PC-9 (cell line): ENCODE data around the gene FLNB. TPM values are rescaled to one million over a fixed set of nuclear protein-coding genes. Genes with fewer than 3 reads are reported as not detected.

Source experiments
- BruUV-seq: library from RNA; stranded (reverse); fragments of 400-500 nt; replicated peaks from 2 replicates; lab custom pipeline; 2021; lab: Mats Ljungman, UMichigan
- CTCF ChIA-PET: fragments of 300-600 bp; sonication (Branson Sonifier 250); formaldehyde crosslinking; loops from one replicate; lab custom pipeline; 2022; ENCODE audit warnings: antibody characterized with exemption; lab: Charles Lee
- POLR2A ChIA-PET: fragments of 300-600 bp; sonication (Branson Sonifier 250); formaldehyde crosslinking; loops from one replicate; lab custom pipeline; 2022; ENCODE audit warnings: antibody characterized with exemption; ENCODE audit not compliant: unreplicated experiment; lab: Charles Lee
- DNase-seq, 2 experiments: peaks; one replicate each; pipeline versions ENCODE4 v3.0.0 to v3.0.0-alpha.2; 2015 to 2022; ENCODE audit warnings: mixed read lengths in 1 of 2
- H2AFZ ChIP-seq: fragments of 200-600 bp; sonication (generic); 2 replicates; pipeline ENCODE4 v1.8.1; 2017; ENCODE audit warnings: antibody characterized with exemption
- H3F3A ChIP-seq: fragments of 200-600 bp; sonication (generic); 2 replicates; pipeline ENCODE4 v1.8.1; 2017; ENCODE audit warnings: antibody characterized with exemption, mild to moderate bottlenecking, low read depth; ENCODE audit not compliant: insufficient read depth
- H3K27ac ChIP-seq: fragments of 200-600 bp; sonication (generic); 2 replicates; pipeline ENCODE4 v1.6.1; 2016; ENCODE audit warnings: mixed run types
- H3K27me3 ChIP-seq: fragments of 200-600 bp; sonication (generic); 2 replicates; pipeline ENCODE4 v1.6.1; 2016; ENCODE audit warnings: low read depth, mixed run types; ENCODE audit not compliant: insufficient read depth
- H3K36me3 ChIP-seq: fragments of 200-600 bp; sonication (generic); 2 replicates; pipeline ENCODE4 v1.6.1; 2016; ENCODE audit warnings: low read depth, mixed run types
- H3K4me1 ChIP-seq: fragments of 200-600 bp; sonication (generic); replicated peaks from 2 replicates; pipeline ENCODE4 v1.6.1; 2016; ENCODE audit warnings: mixed run types; ENCODE audit not compliant: insufficient read depth
- H3K4me2 ChIP-seq: fragments of 200-600 bp; sonication (generic); 2 replicates; pipeline ENCODE4 v1.6.1; 2017; ENCODE audit warnings: mixed run types
- H3K4me3 ChIP-seq: fragments of 200-600 bp; sonication (generic); 2 replicates; pipeline ENCODE4 v1.6.1; 2016; ENCODE audit warnings: mixed run types
- H3K79me2 ChIP-seq: fragments of 200-600 bp; sonication (generic); 2 replicates; pipeline ENCODE4 v1.6.1; 2017; ENCODE audit warnings: low read depth, mixed run types
- H3K9me2 ChIP-seq: fragments of 200-600 bp; sonication (generic); 2 replicates; pipeline ENCODE4 v1.8.1; 2017; ENCODE audit warnings: mild to moderate bottlenecking; ENCODE audit not compliant: insufficient read depth
- H3K9me3 ChIP-seq: fragments of 200-600 bp; sonication (generic); 2 replicates; pipeline ENCODE4 v1.8.1; 2016; ENCODE audit warnings: low read depth; ENCODE audit not compliant: insufficient read depth
- H4K20me1 ChIP-seq: fragments of 200-600 bp; sonication (generic); 2 replicates; pipeline ENCODE4 v1.8.1; 2017; ENCODE audit not compliant: insufficient read depth
- EZH2 ChIP-seq: fragments of 200-600 bp; sonication (generic); IDR thresholded peaks from 2 replicates; pipeline ENCODE4 v1.8.0; 2017; ENCODE audit warnings: antibody characterized with exemption, low read depth
- intact Hi-C: fragments of 100-400 bp; cut with micrococcal nuclease; formaldehyde crosslinking; loops from one replicate; pipeline ENCODE4 v1.10.0; 2022; ENCODE audit not compliant: unreplicated experiment
- total RNA-seq: library from RNA; stranded (reverse); gene quantifications from 2 replicates; pipeline ENCODE4 v1.2.3, GENCODE V29; 2021
- TF ChIP-seq, protein P1 (sequence below): fragments of 200-600 bp; sonication (generic); conservative IDR thresholded peaks from 2 replicates; pipeline ENCODE4 v1.6.1; 2017; ENCODE audit warnings: mixed run types, antibody characterized with exemption, mild to moderate bottlenecking, moderate library complexity

Gene FLNB
- total RNA-seq, 1 experiment from 2014 or later, result 349 TPM

- no TSS peak for BruUV-seq
- H3K36me3 ChIP-seq, result no peaks in the 10 kb centered on the region
These were observed 7.3 kb downstream of the FLNB start for GRCh38 chr3:58015520-58015915.

DNA sequence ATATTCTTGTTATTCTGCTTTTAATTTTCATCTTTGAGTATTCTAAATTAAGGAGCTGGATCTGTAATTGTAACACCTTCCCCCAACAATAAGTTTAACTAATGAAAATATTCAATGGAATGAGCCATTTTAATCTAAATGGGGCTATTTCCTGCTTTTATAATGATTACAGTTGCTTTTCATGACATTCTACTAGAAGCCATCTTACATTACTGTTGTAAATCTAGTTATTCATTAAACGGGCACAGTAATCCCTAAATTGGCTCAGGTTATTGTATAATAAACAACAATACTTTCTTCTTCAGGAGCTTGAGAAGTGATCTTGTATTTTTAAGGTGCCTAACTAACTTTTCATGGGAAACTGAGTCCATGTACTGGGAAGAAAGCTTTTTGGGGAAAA, 8.5 kb downstream of the FLNB start:
- H3K27me3 ChIP-seq, result no peaks in the 10 kb centered on the region
- 0 out of 2 replicates have a peak overlapping the region, but pooled peaks have one; percentile 23 for H3K27ac ChIP-seq
- POLR2A ChIA-PET, result interaction anchor here (0.7 kb wide), 1 partner anchor 21 kb away, joined by 3 read pairs; no protein-coding TSS in a partner anchor
- H3K9me2 ChIP-seq, result no peaks in the 10 kb centered on the region
- H2AFZ ChIP-seq, result no peak overlapping the region
- CTCF ChIA-PET, result no interaction called here
- peaks cover 81% of the 10 kb centered on the region for H4K20me1 ChIP-seq
- no peak overlapping the region for H3K4me2 ChIP-seq
- TF ChIP-seq, protein P1, sequence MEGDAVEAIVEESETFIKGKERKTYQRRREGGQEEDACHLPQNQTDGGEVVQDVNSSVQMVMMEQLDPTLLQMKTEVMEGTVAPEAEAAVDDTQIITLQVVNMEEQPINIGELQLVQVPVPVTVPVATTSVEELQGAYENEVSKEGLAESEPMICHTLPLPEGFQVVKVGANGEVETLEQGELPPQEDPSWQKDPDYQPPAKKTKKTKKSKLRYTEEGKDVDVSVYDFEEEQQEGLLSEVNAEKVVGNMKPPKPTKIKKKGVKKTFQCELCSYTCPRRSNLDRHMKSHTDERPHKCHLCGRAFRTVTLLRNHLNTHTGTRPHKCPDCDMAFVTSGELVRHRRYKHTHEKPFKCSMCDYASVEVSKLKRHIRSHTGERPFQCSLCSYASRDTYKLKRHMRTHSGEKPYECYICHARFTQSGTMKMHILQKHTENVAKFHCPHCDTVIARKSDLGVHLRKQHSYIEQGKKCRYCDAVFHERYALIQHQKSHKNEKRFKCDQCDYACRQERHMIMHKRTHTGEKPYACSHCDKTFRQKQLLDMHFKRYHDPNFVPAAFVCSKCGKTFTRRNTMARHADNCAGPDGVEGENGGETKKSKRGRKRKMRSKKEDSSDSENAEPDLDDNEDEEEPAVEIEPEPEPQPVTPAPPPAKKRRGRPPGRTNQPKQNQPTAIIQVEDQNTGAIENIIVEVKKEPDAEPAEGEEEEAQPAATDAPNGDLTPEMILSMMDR, result no peak
- TF ChIP-seq EZH2, result no peak
- intact Hi-C loops, result no loop called here
- no TSS peak for BruUV-seq
- peaks cover 85% of the 10 kb centered on the region for H3K4me1 ChIP-seq
- peaks cover 100% of the 10 kb centered on the region for H3K79me2 ChIP-seq
- H3K36me3 ChIP-seq, result no peaks in the 10 kb centered on the region
- H3K4me3 ChIP-seq, result no peak overlapping the region
- H3F3A ChIP-seq, result peaks cover 25% of the 10 kb centered on the region
- H3K9me3 ChIP-seq, result no peaks in the 10 kb centered on the region
- no peak for DNase-seq

More at GRCh38 chr3:58015520-58015915, 7.3 kb downstream of the FLNB start:
- peaks cover 76% of the 10 kb centered on the region for H4K20me1 ChIP-seq
- TF ChIP-seq, protein P1, result no peak
- no peak for TF ChIP-seq EZH2
- ChIA-PET CTCF (no interaction called here), POLR2A (interaction anchor here (0.5 kb wide), 1 partner anchor 30 kb away, joined by 7 read pairs; no protein-coding TSS in a partner anchor)
- H3K79me2 ChIP-seq, result peaks cover 100% of the 10 kb centered on the region
- no peaks in the 10 kb centered on the region for H3K27me3 ChIP-seq
- H3K9me2 ChIP-seq, result no peaks in the 10 kb centered on the region
- no peak for DNase-seq
- no peak overlapping the region for H2AFZ ChIP-seq
- no peak overlapping the region for H3K4me3 ChIP-seq
- H3F3A ChIP-seq, result peaks cover 23% of the 10 kb centered on the region; the same call in 1 of the 2 replicates
- H3K27ac ChIP-seq, result no peak overlapping the region
- no peaks in the 10 kb centered on the region for H3K9me3 ChIP-seq
- H3K4me1 ChIP-seq, result peaks cover 82% of the 10 kb centered on the region
- intact Hi-C loops, result no loop called here
- H3K4me2 ChIP-seq, result peak overlapping the region; percentile 34; the same call in 1 of the 2 replicates

DNA sequence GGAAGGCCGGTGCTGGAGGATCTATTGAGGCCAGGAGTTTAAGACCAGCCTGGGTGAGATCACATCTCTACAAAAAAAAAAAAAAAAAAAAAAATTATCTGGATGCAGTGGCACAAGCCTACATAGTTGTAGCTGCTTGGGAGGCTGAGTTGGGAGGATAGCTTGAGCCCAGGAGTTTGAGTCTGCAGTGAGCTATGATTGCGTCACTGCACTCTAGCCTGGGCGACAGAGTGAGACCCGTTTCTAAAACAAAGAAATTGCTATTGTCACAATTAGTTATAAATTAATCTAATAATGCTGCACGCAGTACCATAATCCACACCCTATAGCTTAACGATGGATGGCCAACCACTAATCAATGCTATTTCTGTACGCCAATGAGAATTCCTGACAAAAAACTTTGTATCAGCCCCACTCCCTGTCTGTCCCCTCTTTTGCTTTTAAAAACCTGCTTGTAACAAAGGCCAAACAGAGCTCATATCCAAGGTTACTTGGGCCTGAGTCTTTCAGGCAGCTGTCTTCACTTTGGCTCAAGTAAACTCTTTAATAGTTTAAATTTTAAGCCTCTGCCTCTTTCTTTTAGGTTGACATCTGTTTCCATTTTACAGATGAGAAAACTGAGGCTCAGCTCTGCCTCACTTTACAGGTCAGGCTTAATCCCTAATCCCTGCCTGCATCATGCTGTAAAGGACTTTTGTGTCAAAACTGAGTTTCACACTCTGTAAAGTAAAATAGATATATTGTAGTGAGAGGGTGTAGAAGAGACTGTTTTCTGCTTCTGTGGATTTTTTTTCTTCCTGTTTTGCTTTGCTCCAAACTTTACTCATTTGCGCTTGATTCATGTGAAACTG, 10.9 kb downstream of the FLNB start:
- DNase-seq, result no peak
- H4K20me1 ChIP-seq, result peaks cover 77% of the 10 kb centered on the region
- H3K4me1 ChIP-seq, result peaks cover 73% of the 10 kb centered on the region
- intact Hi-C loops, result no loop called here
- peaks cover 36% of the 10 kb centered on the region for H3F3A ChIP-seq
- H2AFZ ChIP-seq, result no peak overlapping the region
- H3K79me2 ChIP-seq, result peaks cover 100% of the 10 kb centered on the region
- no TSS peak for BruUV-seq
- peak overlapping the region; percentile 57 for H3K4me2 ChIP-seq
- no peaks in the 10 kb centered on the region for H3K9me2 ChIP-seq
- ChIA-PET CTCF (interaction anchor here (0.5 to 1.0 kb wide), 2 partner anchors 8 to 19 kb away, joined by 3 read pairs; no protein-coding TSS in a partner anchor), POLR2A (no interaction called here)
- TF ChIP-seq EZH2, result no peak
- TF ChIP-seq, protein P1, result no peak
- H3K4me3 ChIP-seq, result no peak overlapping the region
- H3K9me3 ChIP-seq, result no peaks in the 10 kb centered on the region
- H3K27ac ChIP-seq, result peak overlapping the region; percentile 51
- H3K27me3 ChIP-seq, result no peaks in the 10 kb centered on the region
- H3K36me3 ChIP-seq, result no peaks in the 10 kb centered on the region
